ENCODE measurements around the gene DRD1. TPM values are rescaled to one million over a fixed set of nuclear protein-coding genes. Genes with fewer than 3 reads are reported as not detected.

DRD1 gene
- total and polyA plus RNA-seq, 2 of the 4 experiments (the other 2 are of a cell fraction): 0.18 to 0.19 TPM

- WGBS, 2 experiments (ENCODE audit: extremely low coverage in 2 of 2, insufficient read length in 1 of 2): no CpG with 5 or more reads among the region's 2 CpGs
- dilution Hi-C loops (cut with HindIII; ENCODE audit: low sequenced_read_pairs, unreplicated experiment): no loop called here
These were observed 3.6 kb upstream of the DRD1 start for GRCh38 chr5:175447571-175447970.

More at GRCh38 chr5:175447571-175447970, 3.6 kb upstream of the DRD1 start:
- Histone ChIP-seq H2AK9ac (replicated peaks; ENCODE audit: low read depth, low read length, poor library complexity) (no peak overlapping the region), H3K36me3 (ENCODE audit: control insufficient read depth, insufficient read depth, low read length) (no peaks in the 10 kb centered on the region), H3K4me1 (ENCODE audit: control insufficient read depth, insufficient read depth, low read length) (no peaks in the 10 kb centered on the region; the same call in 1 of the 2 replicates), H3K4ac (ENCODE audit: low read depth, low read length) (no peak overlapping the region), H2BK15ac (ENCODE audit: low read depth, low read length) (no peak overlapping the region), H4K8ac (ENCODE audit: low read depth in 2 of 2, low read length in 2 of 2) (no peak overlapping the region), H4K91ac (ENCODE audit: insufficient read depth, low read depth, low read length) (no peak overlapping the region), H3K27me3 (ENCODE audit: control insufficient read depth, insufficient read depth, low read length) (peaks cover 19% of the 10 kb centered on the region), H3K27ac (ENCODE audit: insufficient read depth, low read length) (no peak overlapping the region), H3K4me2 (ENCODE audit: low read depth, low read length) (no peak overlapping the region), H3K79me1 (ENCODE audit: low read depth in 1 of 2, low read length in 2 of 2) (no peaks in the 10 kb centered on the region), H3K9me1 (ENCODE audit: insufficient read depth, low read length) (no peaks in the 10 kb centered on the region), H2BK120ac (ENCODE audit: low read depth, low read length) (no peak overlapping the region), H3K4me3 (ENCODE audit: insufficient read depth, low read depth, low read length) (no peak overlapping the region), H2AFZ (replicated peaks; ENCODE audit: low read length, poor library complexity) (no peak overlapping the region), H3K14ac (replicated peaks; ENCODE audit: low read depth, low read length) (no peak overlapping the region), H4K20me1 (ENCODE audit: insufficient read depth, low read length) (no peaks in the 10 kb centered on the region), H2BK20ac (ENCODE audit: low read depth, low read length) (no peak overlapping the region), H3K56ac (ENCODE audit: extremely low read depth, insufficient read depth, low read length) (no peak overlapping the region), H3K9me3 (ENCODE audit: control insufficient read depth, insufficient read depth, low read length) (no peaks in the 10 kb centered on the region), H3K18ac (ENCODE audit: low read depth, low read length) (no peak overlapping the region), H4K5ac (ENCODE audit: low read depth, low read length) (no peak overlapping the region), H3K23ac (ENCODE audit: low read depth, low read length) (no peak overlapping the region), H2AK5ac (ENCODE audit: low read depth, low read length) (no peak overlapping the region), H3K9ac (ENCODE audit: low read depth, low read length) (no peak overlapping the region), H2BK5ac (ENCODE audit: low read depth, low read length, poor library complexity, severe bottlenecking) (no peak overlapping the region)
- in situ Hi-C loops (cut with MboI; ENCODE audit: low sequenced_read_pairs): loop anchor here (5.0 kb wide), 1 partner anchor 495 kb away; no protein-coding TSS in a partner anchor
- intact Hi-C loops (cut with micrococcal nuclease): no loop called here
- CTCF ChIA-PET: interaction anchor here (3.1 kb wide), 1 partner anchor 17 kb away, joined by 10 read pairs; no protein-coding TSS in a partner anchor
- BruUV-seq (replicated peaks): no TSS peak
- ATAC-seq (ENCODE audit: low read depth) (no peak), DNase-seq (no peak)
- no peak for TF ChIP-seq SMC3 (IDR thresholded peaks at IDR 0.05; ENCODE audit: low read depth, low read length)
- no peak for TF ChIP-seq NFE2L2 (IDR thresholded peaks at IDR 0.05; ENCODE audit: low read depth, low read length)
- no peak for TF ChIP-seq USF2 (IDR thresholded peaks at IDR 0.05; ENCODE audit: low read depth, low read length)
- no peak for TF ChIP-seq RCOR1 (IDR thresholded peaks at IDR 0.05; ENCODE audit: insufficient replicate concordance, low read length)
- no peak for TF ChIP-seq MAZ (IDR thresholded peaks at IDR 0.05; ENCODE audit: borderline replicate concordance, low read depth, low read length)
- no peak for TF ChIP-seq CHD1 (IDR thresholded peaks at IDR 0.05; ENCODE audit: low read depth, low read length)
- TF ChIP-seq POLR2A (IDR thresholded peaks at IDR 0.05; ENCODE audit: low read depth, low read length): no peak
- no peak for TF ChIP-seq CTCF (conservative IDR thresholded peaks at IDR 0.05; ENCODE audit: low read depth, low read length)
- TF ChIP-seq BHLHE40 (IDR thresholded peaks at IDR 0.05; ENCODE audit: low read depth, low read length): no peak
- TF ChIP-seq CEBPB (IDR thresholded peaks at IDR 0.05; ENCODE audit: low read depth, low read length): no peak
- TF ChIP-seq MAFK (IDR thresholded peaks at IDR 0.05; ENCODE audit: low read depth, low read length): no peak
- no peak for TF ChIP-seq ELK1 (IDR thresholded peaks at IDR 0.05; ENCODE audit: borderline replicate concordance, low read depth, low read length)
- TF ChIP-seq RFX5 (IDR thresholded peaks at IDR 0.05; ENCODE audit: low read depth, low read length): no peak
- no peak for TF ChIP-seq MXI1 (IDR thresholded peaks at IDR 0.05; ENCODE audit: borderline replicate concordance, low read depth, low read length)
- TF ChIP-seq FOS (IDR thresholded peaks at IDR 0.05; ENCODE audit: low read depth, low read length): no peak
- no peak for TF ChIP-seq RAD21 (IDR thresholded peaks at IDR 0.05; ENCODE audit: low read length)
- POLR2A ChIA-PET (ENCODE audit: unreplicated experiment): no interaction called here

All from IMR-90 (cell line).